Measurements from ENCODE around the gene FEM1C. TPM values are rescaled to one million over a fixed set of nuclear protein-coding genes. Genes with fewer than 3 reads are reported as not detected.
A peak's percentile ranks its signal among the peaks of the same experiment; 100 is the strongest.

Gene FEM1C
- polyA plus RNA-seq, 3 donors from 2014 or later = 0.73 to 2.0 (median 1.5) TPM

- Mint-ChIP-seq H3K27me3 (ENCODE audit: low read depth in 3 of 3) (peaks cover 0 to 5% (median 0%) of the 10 kb centered on the region in 3 donors), H3K9me3 (no peaks in the 10 kb centered on the region), H3K4me3 (no peak overlapping the region), H3K36me3 (peaks cover 0 to 2% (median 0%) of the 10 kb centered on the region in 3 donors), H3K27ac (no peak overlapping the region), H3K4me1 (no peaks in the 10 kb centered on the region)
- no peak for DNase-seq
These were observed 30.8 kb upstream of the FEM1C start for GRCh38 chr5:115575167-115576070.

DNA sequence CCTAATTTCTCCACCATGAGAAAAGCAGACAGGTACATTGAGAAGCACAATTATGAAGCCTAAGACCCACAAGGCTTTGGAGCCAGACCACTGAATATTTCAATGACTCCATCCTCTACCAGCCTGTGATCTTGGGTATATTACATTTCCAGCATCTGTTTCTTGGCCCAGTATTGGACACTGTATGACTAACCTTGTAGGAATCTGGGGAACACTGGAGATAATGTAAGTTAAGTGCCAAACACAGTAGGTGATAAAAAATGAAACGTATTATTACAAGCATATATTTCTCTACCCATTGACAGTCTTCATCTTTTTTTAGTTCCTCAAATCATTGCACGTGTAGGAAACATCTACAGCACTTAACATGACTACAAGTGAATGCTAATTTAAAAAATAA is 28.6 kb upstream of the FEM1C start:
- no peak for DNase-seq
- Mint-ChIP-seq H3K4me3 (no peak overlapping the region), H3K27me3 (ENCODE audit: low read depth in 3 of 3) (peaks cover 0 to 5% (median 0%) of the 10 kb centered on the region in 3 donors), H3K9me3 (no peaks in the 10 kb centered on the region), H3K27ac (no peak overlapping the region), H3K4me1 (no peaks in the 10 kb centered on the region), H3K36me3 (no peaks in the 10 kb centered on the region)

- H3K27me3 Mint-ChIP-seq (ENCODE audit: low read depth in 3 of 3) = peaks cover 0 to 2% (median 0%) of the 10 kb centered on the region in 3 donors
- H3K9me3 Mint-ChIP-seq = no peaks in the 10 kb centered on the region
- H3K4me1 Mint-ChIP-seq = no peaks in the 10 kb centered on the region
- no peak overlapping the region for H3K4me3 Mint-ChIP-seq
- H3K36me3 Mint-ChIP-seq = no peaks in the 10 kb centered on the region
- peak overlapping the region in 1 of 6 donors; percentile 47 for H3K27ac Mint-ChIP-seq
- DNase-seq = no peak
These were observed 26.9 kb upstream of the FEM1C start for GRCh38 chr5:115571441-115571878.

- no peak overlapping the region for H3K27ac Mint-ChIP-seq
- H3K4me3 Mint-ChIP-seq = no peak overlapping the region
- H3K4me1 Mint-ChIP-seq = no peaks in the 10 kb centered on the region
- no peak for DNase-seq
- H3K36me3 Mint-ChIP-seq = no peaks in the 10 kb centered on the region
- no peaks in the 10 kb centered on the region for H3K9me3 Mint-ChIP-seq
- peaks cover 2 to 5% (median 3%) of the 10 kb centered on the region in 3 donors for H3K27me3 Mint-ChIP-seq (ENCODE audit: low read depth in 3 of 3)
These were observed 24.1 kb upstream of the FEM1C start for GRCh38 chr5:115568668-115569067.

GRCh38 chr5:115565233-115565632 is 20.7 kb upstream of the FEM1C start:
- Mint-ChIP-seq H3K4me3 (no peak overlapping the region), H3K4me1 (no peaks in the 10 kb centered on the region), H3K9me3 (no peaks in the 10 kb centered on the region), H3K36me3 (no peaks in the 10 kb centered on the region), H3K27ac (no peak overlapping the region), H3K27me3 (ENCODE audit: low read depth in 3 of 3) (peaks cover 3 to 15% (median 4%) of the 10 kb centered on the region in 3 donors)
- DNase-seq = no peak

DNA sequence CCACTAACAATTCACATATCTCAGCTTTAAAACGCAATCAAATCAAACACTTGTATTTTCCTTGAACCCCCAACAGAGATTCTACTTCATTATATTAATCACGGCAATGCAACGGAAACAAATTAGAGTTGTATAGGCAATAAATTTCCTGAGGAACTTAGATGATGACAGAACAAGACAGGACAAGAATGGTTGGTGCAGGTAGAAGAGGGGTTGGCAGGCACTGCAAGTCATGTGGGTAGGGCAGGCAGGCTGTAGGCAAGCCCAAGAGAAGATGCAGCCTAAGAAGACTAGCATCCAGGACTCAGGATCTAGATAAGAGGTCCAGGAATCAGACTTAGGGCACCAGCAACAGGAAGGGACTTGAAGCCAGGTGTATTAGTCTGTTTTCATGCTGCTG is 16.6 kb upstream of the FEM1C start:
- Mint-ChIP-seq H3K27me3 (ENCODE audit: low read depth in 3 of 3) (peaks cover 5 to 15% (median 5%) of the 10 kb centered on the region in 3 donors), H3K27ac (no peak overlapping the region), H3K4me1 (no peaks in the 10 kb centered on the region), H3K4me3 (no peak overlapping the region), H3K9me3 (no peaks in the 10 kb centered on the region), H3K36me3 (no peaks in the 10 kb centered on the region)
- no peak for DNase-seq

DNA sequence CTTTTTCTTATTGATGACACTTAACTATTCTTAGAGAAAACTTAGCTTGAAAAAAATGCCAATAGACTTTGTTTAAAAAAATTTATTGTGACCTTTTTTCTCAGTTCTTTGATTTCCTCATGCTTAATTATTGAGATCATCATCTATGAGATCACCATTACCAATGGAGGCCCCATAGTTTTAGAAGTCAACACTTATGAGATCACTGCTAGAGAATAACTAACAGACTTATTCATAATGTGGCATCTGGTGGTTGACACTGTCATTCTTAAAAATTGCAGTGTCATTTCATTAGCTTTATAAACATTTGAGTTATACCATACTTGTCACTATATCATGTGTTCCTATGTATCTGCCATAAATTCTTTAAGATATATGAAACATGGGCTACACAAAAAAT is 14.9 kb upstream of the FEM1C start:
- H3K4me3 Mint-ChIP-seq = no peak overlapping the region
- H3K36me3 Mint-ChIP-seq = no peaks in the 10 kb centered on the region
- H3K9me3 Mint-ChIP-seq = no peaks in the 10 kb centered on the region
- no peak for DNase-seq
- H3K4me1 Mint-ChIP-seq = no peaks in the 10 kb centered on the region
- peaks cover 3 to 15% (median 5%) of the 10 kb centered on the region in 3 donors for H3K27me3 Mint-ChIP-seq (ENCODE audit: low read depth in 3 of 3)
- no peak overlapping the region for H3K27ac Mint-ChIP-seq

GRCh38 chr5:115558388-115558956 is 13.9 kb upstream of the FEM1C start:
- DNase-seq = no peak
- H3K4me3 Mint-ChIP-seq = no peak overlapping the region
- H3K9me3 Mint-ChIP-seq = no peaks in the 10 kb centered on the region
- no peaks in the 10 kb centered on the region for H3K36me3 Mint-ChIP-seq
- H3K27me3 Mint-ChIP-seq (ENCODE audit: low read depth in 3 of 3) = peaks cover 3 to 18% (median 4%) of the 10 kb centered on the region in 3 donors
- no peaks in the 10 kb centered on the region for H3K4me1 Mint-ChIP-seq
- no peak overlapping the region for H3K27ac Mint-ChIP-seq

DNA sequence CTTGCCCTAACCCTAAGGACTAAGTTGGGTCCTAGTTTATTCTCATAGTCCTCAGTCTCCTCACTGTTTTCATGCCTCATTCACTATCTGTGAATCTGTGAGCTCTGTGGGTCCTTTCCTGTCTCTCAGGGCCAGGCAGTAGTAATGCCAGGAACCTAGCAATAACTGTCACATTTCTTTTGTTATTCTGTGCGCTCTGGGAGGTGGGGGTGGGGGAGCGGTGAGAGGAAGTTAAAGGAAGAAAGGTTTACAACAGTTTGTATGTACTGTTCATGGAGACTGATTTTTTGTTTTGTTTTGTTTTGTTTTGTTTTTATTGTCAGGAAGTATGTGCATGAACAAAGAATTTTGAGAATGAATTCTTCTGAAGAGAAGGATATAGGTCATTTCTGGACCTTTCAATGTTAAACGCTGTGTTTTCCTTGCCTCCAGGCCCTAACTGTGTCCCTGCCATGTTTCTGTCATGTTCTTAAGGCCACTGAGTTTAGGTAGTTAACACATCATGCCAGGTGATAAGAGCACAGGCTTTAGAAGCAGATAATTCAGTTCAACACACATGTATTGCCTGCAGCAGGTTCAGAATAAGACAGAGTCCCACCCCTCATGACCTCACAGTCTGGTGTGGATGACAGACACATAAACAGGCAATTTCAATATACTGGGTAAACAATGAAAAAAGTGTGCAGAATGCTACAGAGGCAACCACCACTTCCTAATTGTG is 13.3 kb upstream of the FEM1C start:
- DNase-seq = no peak
- H3K27me3 Mint-ChIP-seq (ENCODE audit: low read depth in 3 of 3) = peaks cover 3 to 13% (median 4%) of the 10 kb centered on the region in 3 donors
- H3K27ac Mint-ChIP-seq = no peak overlapping the region
- H3K9me3 Mint-ChIP-seq = no peaks in the 10 kb centered on the region
- no peaks in the 10 kb centered on the region for H3K4me1 Mint-ChIP-seq
- H3K36me3 Mint-ChIP-seq = no peaks in the 10 kb centered on the region
- H3K4me3 Mint-ChIP-seq = no peak overlapping the region

GRCh38 chr5:115556276-115556675 is 11.7 kb upstream of the FEM1C start:
- Mint-ChIP-seq H3K27ac (no peak overlapping the region), H3K36me3 (no peaks in the 10 kb centered on the region), H3K4me3 (no peak overlapping the region), H3K27me3 (ENCODE audit: low read depth in 3 of 3) (peaks cover 3 to 14% (median 9%) of the 10 kb centered on the region in 3 donors), H3K9me3 (no peaks in the 10 kb centered on the region), H3K4me1 (no peaks in the 10 kb centered on the region)
- DNase-seq = no peak

GRCh38 chr5:115555084-115555633 is 10.6 kb upstream of the FEM1C start:
- Mint-ChIP-seq H3K4me1 (no peaks in the 10 kb centered on the region), H3K4me3 (no peak overlapping the region), H3K27me3 (ENCODE audit: low read depth in 3 of 3) (peaks cover 2 to 9% (median 8%) of the 10 kb centered on the region in 3 donors), H3K27ac (no peak overlapping the region), H3K36me3 (no peaks in the 10 kb centered on the region), H3K9me3 (no peaks in the 10 kb centered on the region)
- no peak for DNase-seq

DNA sequence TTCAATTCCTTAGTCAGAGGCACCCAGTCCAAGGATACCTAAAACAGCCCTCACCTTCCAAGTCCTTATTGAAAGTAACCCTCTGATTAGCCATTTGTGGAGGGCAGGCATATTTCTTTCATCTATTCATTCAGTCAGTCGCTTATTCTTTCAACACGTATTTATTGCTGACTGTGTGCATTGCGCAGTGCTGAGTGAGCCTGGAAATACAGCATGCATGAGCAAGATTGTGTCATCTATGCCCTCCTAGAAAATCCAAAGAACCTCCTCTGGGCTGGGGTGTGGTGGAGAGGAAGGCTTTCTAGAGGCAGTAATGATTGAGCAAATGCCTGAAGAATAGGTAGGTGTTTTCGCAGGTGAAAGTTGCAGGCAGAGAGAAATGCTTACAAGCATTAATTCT is 8.5 kb upstream of the FEM1C start:
- H3K4me3 Mint-ChIP-seq = no peak overlapping the region
- no peak for DNase-seq
- H3K36me3 Mint-ChIP-seq = no peaks in the 10 kb centered on the region
- no peaks in the 10 kb centered on the region for H3K4me1 Mint-ChIP-seq
- H3K27me3 Mint-ChIP-seq (ENCODE audit: low read depth in 3 of 3) = peaks cover 3 to 9% (median 7%) of the 10 kb centered on the region in 3 donors
- H3K27ac Mint-ChIP-seq = no peak overlapping the region
- no peaks in the 10 kb centered on the region for H3K9me3 Mint-ChIP-seq

GRCh38 chr5:115551415-115551814 is 6.8 kb upstream of the FEM1C start:
- no peak overlapping the region for H3K27ac Mint-ChIP-seq
- H3K9me3 Mint-ChIP-seq = no peaks in the 10 kb centered on the region
- no peaks in the 10 kb centered on the region for H3K36me3 Mint-ChIP-seq
- no peaks in the 10 kb centered on the region for H3K4me1 Mint-ChIP-seq
- H3K4me3 Mint-ChIP-seq = no peak overlapping the region
- DNase-seq = no peak
- H3K27me3 Mint-ChIP-seq (ENCODE audit: low read depth in 3 of 3) = peaks cover 3 to 9% (median 7%) of the 10 kb centered on the region in 3 donors

DNA sequence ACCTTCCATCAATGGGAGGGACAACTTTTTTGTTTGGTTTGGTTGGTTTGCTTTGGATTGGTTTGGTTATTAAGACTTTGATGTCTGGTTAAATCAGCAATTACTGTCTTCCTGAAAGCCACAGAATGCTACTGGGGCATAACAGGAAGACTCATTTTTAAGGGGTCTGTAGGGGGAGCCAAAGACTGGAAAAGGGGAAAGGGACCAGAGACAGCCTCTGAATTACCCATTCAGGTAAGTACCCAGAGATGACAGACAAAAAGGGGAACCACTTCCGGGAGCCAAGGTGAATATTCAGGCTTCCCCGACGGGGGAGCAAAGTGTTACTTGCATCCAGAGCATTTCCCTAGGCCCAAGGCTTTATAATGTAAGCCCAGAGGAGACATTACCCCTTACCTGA is 4.6 kb upstream of the FEM1C start:
- Mint-ChIP-seq H3K4me3 (no peak overlapping the region), H3K9me3 (no peaks in the 10 kb centered on the region), H3K4me1 (peaks cover 6 to 7% of the 10 kb centered on the region in 2 donors), H3K36me3 (no peaks in the 10 kb centered on the region), H3K27ac (no peak overlapping the region), H3K27me3 (ENCODE audit: low read depth in 3 of 3) (peaks cover 3 to 8% (median 5%) of the 10 kb centered on the region in 3 donors)
- no peak for DNase-seq
